Naive B cell (primary cell): ENCODE measurements around the gene SAP25. TPM values are rescaled to one million over a fixed set of nuclear protein-coding genes. Genes with fewer than 3 reads are reported as not detected.

ENCODE experiments used
- ATAC-seq, 2 donors: fragments of 150-1000 bp; cut with Tn5 transposase; 2 replicates each; pipeline ENCODE4 v1.10.0; 2021; ENCODE audit warnings: low read depth in 2 of 2, mild to moderate bottlenecking in 2 of 2, moderate library complexity in 2 of 2
- DNase-seq: peaks from one replicate; pipeline ENCODE4 v3.0.0; 2022
- H3K27ac Mint-ChIP-seq, 6 donors: one replicate each; pipeline ENCODE4 v1.8.0; 2020 to 2022; ENCODE audit warnings: mild to moderate bottlenecking in 6 of 6, mixed read lengths in 6 of 6, moderate library complexity in 5 of 6, inconsistent platforms in 2 of 6
- H3K27me3 Mint-ChIP-seq, 3 donors: one replicate each; pipeline ENCODE4 v1.8.0; 2021 to 2022; ENCODE audit warnings: mixed read lengths in 3 of 3, mild to moderate bottlenecking in 1 of 3
- H3K36me3 Mint-ChIP-seq, 2 donors: one replicate each; pipeline ENCODE4 v1.8.0; 2020 to 2022; ENCODE audit warnings: mixed read lengths in 2 of 2, inconsistent platforms in 1 of 2, mild to moderate bottlenecking in 1 of 2
- H3K4me1 Mint-ChIP-seq, 3 donors: one replicate each; pipeline ENCODE4 v1.8.0; 2020 to 2022; ENCODE audit warnings: mixed read lengths in 3 of 3, inconsistent platforms in 1 of 3, mild to moderate bottlenecking in 1 of 3, moderate library complexity in 1 of 3
- H3K4me3 Mint-ChIP-seq, 8 donors: one replicate each; pipeline ENCODE4 v1.8.0; 2020 to 2022; ENCODE audit warnings: mild to moderate bottlenecking in 8 of 8, mixed read lengths in 8 of 8, moderate library complexity in 8 of 8, inconsistent platforms in 2 of 8
- H3K9me3 Mint-ChIP-seq, 7 donors: one replicate each; pipeline ENCODE4 v1.8.0; 2020 to 2022; ENCODE audit warnings: mixed read lengths in 7 of 7, mild to moderate bottlenecking in 5 of 7, inconsistent platforms in 2 of 7, moderate library complexity in 1 of 7
- polyA plus RNA-seq, 6 donors: library from polyadenylated mRNA; unstranded; fragments of 300-500 nt; fragmentation: Illumina TruSeq; gene quantifications; one replicate each; pipeline ENCODE4 v1.2.3, GENCODE V29; 2021; ENCODE audit warnings: low read depth in 6 of 6

SAP25 gene
- polyA plus RNA-seq, 6 donors from 2014 or later, result not detected

DNA sequence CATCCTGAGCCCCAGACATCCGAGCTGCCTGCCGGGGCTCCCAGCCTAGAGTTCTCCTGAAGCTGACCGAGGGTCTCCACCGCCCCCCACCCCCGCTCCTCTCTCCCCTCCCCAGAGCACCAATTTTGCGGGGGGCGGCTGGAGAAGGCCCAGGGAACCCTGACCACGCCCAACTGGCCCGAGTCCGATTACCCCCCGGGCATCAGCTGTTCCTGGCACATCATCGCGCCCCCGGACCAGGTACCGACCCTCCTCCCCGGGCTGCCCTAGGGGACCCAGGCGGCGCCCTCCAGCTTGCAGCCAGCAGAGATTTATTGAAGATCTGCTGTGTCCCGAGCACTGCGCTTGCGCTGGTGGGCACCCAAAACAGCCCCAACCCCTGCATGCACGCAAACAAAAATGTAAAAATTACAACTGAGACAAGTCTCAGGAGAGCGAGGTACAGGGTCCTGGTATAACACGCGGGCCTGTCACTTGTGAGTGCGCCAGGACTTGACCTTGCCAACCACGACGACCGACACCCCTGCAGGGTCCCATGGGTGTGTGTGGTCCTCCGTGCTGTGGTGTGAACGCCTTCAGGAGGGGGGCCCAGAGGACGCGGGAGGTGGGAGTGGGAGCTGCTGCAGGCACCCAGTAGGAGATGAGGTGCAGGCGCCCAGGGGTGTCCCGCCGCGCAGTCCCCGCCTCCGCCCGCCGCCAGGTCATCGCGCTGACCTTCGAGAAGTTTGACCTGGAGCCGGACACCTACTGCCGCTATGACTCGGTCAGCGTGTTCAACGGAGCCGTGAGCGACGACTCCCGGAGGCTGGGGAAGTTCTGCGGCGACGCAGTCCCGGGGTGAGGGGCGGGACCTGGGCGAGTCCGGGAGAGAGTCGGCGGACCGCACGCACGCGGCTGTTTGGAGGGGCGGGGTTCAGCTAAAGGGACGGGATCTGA, 31.5 kb upstream of the SAP25 start:
- Mint-ChIP-seq H3K27me3 (peaks cover 0 to 9% (median 0%) of the 10 kb centered on the region in 3 donors), H3K9me3 (no peaks in the 10 kb centered on the region), H3K27ac (peak overlapping the region in 2 of 6 donors; percentile 41 to 76), H3K36me3 (no peaks in the 10 kb centered on the region), H3K4me3 (peak overlapping the region; percentile 66 to 93 (median 90)), H3K4me1 (peaks cover 17 to 23% (median 21%) of the 10 kb centered on the region in 3 donors)
- DNase-seq (peak; percentile 23), ATAC-seq (peak; percentile 28 to 29)

- H3K4me1 Mint-ChIP-seq, result peaks cover 17 to 23% (median 21%) of the 10 kb centered on the region in 3 donors
- no peaks in the 10 kb centered on the region for H3K9me3 Mint-ChIP-seq
- peak overlapping the region in 3 of 6 donors; percentile 24 to 67 (median 47) for H3K27ac Mint-ChIP-seq
- H3K4me3 Mint-ChIP-seq, result peak overlapping the region; percentile 66 to 93 (median 90)
- H3K36me3 Mint-ChIP-seq, result no peaks in the 10 kb centered on the region
- peak; percentile 71 for DNase-seq
- peaks cover 0 to 10% (median 0%) of the 10 kb centered on the region in 3 donors for H3K27me3 Mint-ChIP-seq
- ATAC-seq, result peak; percentile 72 to 76
These were observed 30.6 kb upstream of the SAP25 start for GRCh38 chr7:100604028-100604975.

DNA sequence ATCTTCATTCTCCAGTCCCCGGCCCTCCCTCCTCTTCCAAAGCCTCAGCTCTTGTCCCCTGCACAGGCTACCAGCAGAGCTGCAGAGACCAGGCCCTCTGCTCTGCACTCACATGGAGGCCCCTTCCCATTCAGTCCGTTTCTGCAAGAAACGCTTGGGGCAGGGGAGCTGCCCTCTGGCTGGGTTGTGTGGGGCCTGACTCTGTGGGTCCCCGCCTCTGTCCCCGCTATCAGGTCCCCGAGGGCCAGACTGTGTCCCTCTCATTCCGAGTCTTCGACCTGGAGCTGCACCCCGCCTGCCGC, 30.0 kb upstream of the SAP25 start:
- Mint-ChIP-seq H3K4me1 (peaks cover 17 to 23% (median 21%) of the 10 kb centered on the region in 3 donors), H3K36me3 (no peaks in the 10 kb centered on the region), H3K27ac (peak overlapping the region in 3 of 6 donors; percentile 24 to 67 (median 47)), H3K9me3 (no peaks in the 10 kb centered on the region), H3K4me3 (peak overlapping the region; percentile 66 to 93 (median 86)), H3K27me3 (peaks cover 0 to 10% (median 0%) of the 10 kb centered on the region in 3 donors)
- ATAC-seq (peak in 1 of 2 donors; percentile 1), DNase-seq (no peak)

DNA sequence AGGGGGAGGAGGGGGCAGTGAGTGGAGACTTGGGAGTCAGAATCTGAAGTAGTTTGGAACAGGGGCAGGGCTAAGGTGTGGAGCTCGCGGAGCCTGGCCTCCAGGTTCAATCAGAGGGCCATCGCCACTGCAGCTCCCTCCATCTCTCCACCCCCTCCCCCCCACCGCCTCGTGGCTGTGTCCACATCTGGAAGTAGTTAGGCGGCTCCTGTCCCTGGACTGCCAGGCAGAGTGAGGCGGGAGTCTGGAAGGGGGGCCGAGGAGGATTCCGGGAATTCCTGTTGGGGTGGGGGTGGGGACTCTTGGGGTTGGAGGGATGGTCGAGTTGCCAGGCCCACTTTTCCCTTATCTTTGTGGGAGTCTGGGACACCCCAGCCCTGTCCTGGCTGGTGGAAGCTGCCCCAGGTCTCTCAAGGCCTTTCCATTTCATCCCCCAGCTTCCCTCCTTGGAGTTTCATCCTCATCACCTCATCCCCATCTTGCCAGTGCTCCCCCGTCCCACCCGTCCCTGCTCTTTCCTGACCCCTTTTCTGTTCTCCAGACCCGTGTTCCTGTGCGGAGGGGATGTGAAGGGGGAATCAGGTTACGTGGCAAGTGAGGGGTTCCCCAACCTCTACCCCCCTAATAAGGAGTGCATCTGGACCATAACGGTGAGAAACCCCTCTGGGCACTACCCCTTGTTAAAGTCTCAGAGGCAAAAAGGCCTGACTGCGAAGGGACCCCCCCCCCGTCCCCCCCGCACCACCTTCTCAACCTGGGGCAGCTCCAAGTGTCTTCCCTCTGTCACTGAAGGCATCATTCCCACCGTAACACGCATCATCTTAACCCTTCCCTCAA, 29.4 kb upstream of the SAP25 start:
- Mint-ChIP-seq H3K36me3 (no peaks in the 10 kb centered on the region), H3K27me3 (peaks cover 0 to 15% (median 0%) of the 10 kb centered on the region in 3 donors), H3K9me3 (no peaks in the 10 kb centered on the region), H3K4me1 (peaks cover 17 to 23% (median 21%) of the 10 kb centered on the region in 3 donors), H3K4me3 (peak overlapping the region; percentile 53 to 93 (median 82)), H3K27ac (peak overlapping the region in 1 of 6 donors; percentile 67)
- DNase-seq, result no peak
- no peak for ATAC-seq

DNA sequence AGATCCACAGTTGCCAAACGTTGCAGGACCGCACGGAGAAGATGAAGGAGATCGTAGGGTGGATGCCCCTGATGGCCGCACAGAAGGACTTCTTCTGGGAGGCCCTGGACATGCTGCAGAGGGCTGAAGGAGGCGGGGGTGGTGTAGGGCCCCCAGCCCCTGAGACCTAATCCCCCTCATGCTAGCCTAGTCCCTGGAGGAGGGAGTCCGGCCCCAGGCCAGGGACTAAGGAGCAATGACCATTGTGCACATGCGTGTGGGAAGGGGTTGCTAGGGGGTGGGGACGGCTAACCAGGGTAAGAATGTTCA, 27.0 kb upstream of the SAP25 start:
- Mint-ChIP-seq H3K4me3 (no peak overlapping the region), H3K27ac (no peak overlapping the region)

DNA sequence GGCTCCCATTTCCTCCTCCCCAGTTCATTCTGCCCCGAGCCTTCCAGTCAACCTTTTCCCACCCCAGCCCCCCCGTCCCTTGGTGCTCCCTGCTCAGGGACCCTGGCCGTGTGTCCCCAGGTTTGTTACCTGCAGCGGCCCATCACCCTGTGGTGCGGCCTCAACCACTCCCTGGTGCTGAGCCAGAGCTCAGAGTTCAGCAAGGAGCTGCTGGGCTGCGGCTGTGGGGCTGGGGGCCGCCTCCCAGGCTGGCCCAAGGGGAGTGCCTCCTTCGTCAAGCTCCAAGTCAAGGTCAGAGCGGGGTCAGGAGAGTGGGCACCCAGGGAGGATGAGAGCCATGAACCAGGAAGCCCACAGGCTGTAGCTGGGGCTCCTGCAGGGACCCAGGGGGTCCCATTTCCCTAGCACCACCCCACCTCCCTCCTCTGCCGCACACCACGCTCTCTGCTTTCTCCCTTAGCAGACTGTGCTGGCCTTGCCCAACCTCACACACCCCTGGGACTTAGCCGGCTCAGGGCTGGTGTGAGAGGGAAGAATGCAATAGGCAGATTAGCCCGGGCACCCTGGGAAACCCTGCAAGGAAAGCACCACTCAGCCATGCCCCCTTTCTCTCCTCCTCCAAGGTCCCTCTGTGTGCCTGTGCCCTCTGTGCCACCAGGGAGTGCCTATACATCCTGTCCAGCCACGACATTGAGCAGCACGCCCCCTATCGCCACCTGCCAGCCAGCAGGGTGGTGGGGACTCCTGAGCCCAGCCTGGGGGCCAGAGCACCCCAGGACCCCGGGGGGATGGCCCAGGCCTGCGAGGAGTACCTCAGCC, 26.4 kb upstream of the SAP25 start:
- no peak overlapping the region for H3K27ac Mint-ChIP-seq
- H3K9me3 Mint-ChIP-seq, result no peaks in the 10 kb centered on the region
- peaks cover 0 to 19% (median 0%) of the 10 kb centered on the region in 3 donors for H3K27me3 Mint-ChIP-seq
- H3K4me1 Mint-ChIP-seq, result peaks cover 4 to 12% (median 12%) of the 10 kb centered on the region in 3 donors
- DNase-seq (no peak), ATAC-seq (no peak)
- H3K36me3 Mint-ChIP-seq, result no peaks in the 10 kb centered on the region
- H3K4me3 Mint-ChIP-seq, result peak overlapping the region in 1 of 8 donors; percentile 51

More for the DNA sequence above, 27.0 kb upstream of the SAP25 start:
- Mint-ChIP-seq H3K27me3 (peaks cover 0 to 16% (median 0%) of the 10 kb centered on the region in 3 donors), H3K9me3 (no peaks in the 10 kb centered on the region), H3K4me1 (peaks cover 10 to 18% (median 17%) of the 10 kb centered on the region in 3 donors), H3K36me3 (no peaks in the 10 kb centered on the region)
- no peak for ATAC-seq
- no peak for DNase-seq

DNA sequence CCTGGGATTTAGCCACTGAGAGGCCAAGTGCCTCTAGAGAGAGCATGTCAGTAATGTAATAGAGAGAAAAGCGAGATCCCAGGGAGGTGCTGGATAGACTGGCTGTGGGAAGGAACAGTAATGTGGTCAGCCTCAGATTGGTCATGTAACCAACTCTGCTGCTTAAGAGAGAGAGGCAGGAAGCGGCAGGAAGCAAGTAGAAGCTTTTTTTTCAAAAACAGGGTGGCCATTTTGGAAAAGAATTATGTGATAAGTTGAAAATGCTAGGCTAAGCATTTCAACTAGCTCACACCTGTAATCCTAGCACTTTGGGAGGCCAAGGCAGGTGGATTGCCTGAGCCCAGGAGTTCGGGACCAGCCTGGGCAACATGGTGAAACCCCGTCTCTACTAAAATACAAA, 24.7 kb upstream of the SAP25 start:
- ATAC-seq, result no peak
- H3K36me3 Mint-ChIP-seq, result no peaks in the 10 kb centered on the region
- H3K4me3 Mint-ChIP-seq, result peak overlapping the region in 2 of 8 donors; percentile 7 to 12
- H3K9me3 Mint-ChIP-seq, result no peaks in the 10 kb centered on the region
- peak overlapping the region in 1 of 6 donors; percentile 58 for H3K27ac Mint-ChIP-seq
- no peak for DNase-seq
- peaks cover 0 to 32% (median 0%) of the 10 kb centered on the region in 3 donors for H3K27me3 Mint-ChIP-seq
- peaks cover 0 to 2% (median 0%) of the 10 kb centered on the region in 3 donors for H3K4me1 Mint-ChIP-seq

GRCh38 chr7:100595188-100595587, 21.5 kb upstream of the SAP25 start:
- H3K27me3 Mint-ChIP-seq, result peaks cover 8 to 47% (median 14%) of the 10 kb centered on the region in 3 donors
- DNase-seq (no peak), ATAC-seq (no peak)
- peak overlapping the region in 1 of 6 donors; percentile 5 for H3K27ac Mint-ChIP-seq
- no peaks in the 10 kb centered on the region for H3K36me3 Mint-ChIP-seq
- peaks cover 0 to 2% (median 0%) of the 10 kb centered on the region in 3 donors for H3K4me1 Mint-ChIP-seq
- H3K4me3 Mint-ChIP-seq, result no peak overlapping the region
- H3K9me3 Mint-ChIP-seq, result no peaks in the 10 kb centered on the region

DNA sequence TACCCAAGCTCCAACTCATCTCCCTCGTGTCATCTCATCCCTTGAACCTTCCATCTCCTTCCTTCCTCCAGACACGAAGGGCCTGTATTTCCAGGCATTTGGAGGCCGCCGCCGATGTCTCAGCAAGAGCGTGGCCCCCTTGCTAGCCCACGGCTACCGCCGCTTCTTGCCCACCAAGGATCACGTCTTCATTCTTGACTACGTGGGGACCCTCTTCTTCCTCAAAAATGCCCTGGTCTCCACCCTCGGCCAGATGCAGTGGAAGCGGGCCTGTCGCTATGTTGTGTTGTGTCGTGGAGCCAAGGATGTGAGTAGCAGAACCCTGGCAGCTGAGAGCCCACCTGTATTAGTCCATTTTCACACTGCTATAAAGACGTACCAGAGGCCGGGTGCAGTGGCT, 17.9 kb upstream of the SAP25 start:
- no peak overlapping the region for H3K27ac Mint-ChIP-seq
- no peak for DNase-seq
- H3K4me1 Mint-ChIP-seq, result peaks cover under 1 to 11% (median 8%) of the 10 kb centered on the region in 3 donors
- peaks cover 11 to 50% (median 16%) of the 10 kb centered on the region in 3 donors for H3K27me3 Mint-ChIP-seq
- no peaks in the 10 kb centered on the region for H3K36me3 Mint-ChIP-seq
- H3K9me3 Mint-ChIP-seq, result no peaks in the 10 kb centered on the region
- ATAC-seq, result no peak
- no peak overlapping the region for H3K4me3 Mint-ChIP-seq

GRCh38 chr7:100590077-100590737, 16.5 kb upstream of the SAP25 start:
- Mint-ChIP-seq H3K9me3 (no peaks in the 10 kb centered on the region), H3K4me1 (peaks cover 8 to 14% (median 14%) of the 10 kb centered on the region in 3 donors), H3K27me3 (peaks cover 11 to 48% (median 16%) of the 10 kb centered on the region in 3 donors), H3K4me3 (peak overlapping the region in 1 of 8 donors; percentile 24), H3K27ac (no peak overlapping the region), H3K36me3 (no peaks in the 10 kb centered on the region)
- DNase-seq, result no peak
- ATAC-seq, result no peak

- Mint-ChIP-seq H3K4me1 (peaks cover 15 to 22% (median 22%) of the 10 kb centered on the region in 3 donors), H3K27ac (no peak overlapping the region), H3K4me3 (no peak overlapping the region), H3K36me3 (no peaks in the 10 kb centered on the region), H3K27me3 (peaks cover 11 to 41% (median 16%) of the 10 kb centered on the region in 3 donors), H3K9me3 (no peaks in the 10 kb centered on the region)
- no peak for DNase-seq
- ATAC-seq, result no peak
These were observed 15.7 kb upstream of the SAP25 start for GRCh38 chr7:100589341-100589947.
